Muscle of leg (tissue), 16 donors: ENCODE measurements around the gene CCL1. TPM values are rescaled to one million over a fixed set of nuclear protein-coding genes. Genes with fewer than 3 reads are reported as not detected.

Experiments
- DNase-seq: peaks from one replicate; pipeline ENCODE4 v3.0.0; 2013
- H3K27ac ChIP-seq: one replicate; pipeline ENCODE4 v1.5.1; 2013; ENCODE audit warnings: mild to moderate bottlenecking, low read length, control low read depth
- H3K27me3 ChIP-seq: one replicate; pipeline ENCODE4 v1.6.1; 2013; ENCODE audit warnings: low read length; ENCODE audit not compliant: control insufficient read depth, insufficient read depth
- H3K36me3 ChIP-seq: one replicate; pipeline ENCODE4 v1.6.1; 2013; ENCODE audit warnings: low read length; ENCODE audit not compliant: control insufficient read depth, insufficient read depth
- H3K4me1 ChIP-seq: one replicate; pipeline ENCODE4 v1.6.1; 2013; ENCODE audit warnings: low read length; ENCODE audit not compliant: control insufficient read depth, insufficient read depth
- H3K4me3 ChIP-seq: one replicate; pipeline ENCODE4 v1.5.1; 2013; ENCODE audit warnings: low read length, control low read depth
- H3K9me3 ChIP-seq: replicated peaks from 2 replicates; pipeline ENCODE4 v1.6.1; 2013; ENCODE audit warnings: low read depth, low read length; ENCODE audit not compliant: control insufficient read depth
- WGBS: methylation state at CpG from one replicate; pipeline ENCODE4 v1.1.5; 2013; ENCODE audit warnings: missing lambda C conversion rate; ENCODE audit not compliant: insufficient coverage; 5-methylcytosine and 5-hydroxymethylcytosine counted together
- long read RNA-seq, 11 donors: transcript quantifications; one replicate each; lab custom pipeline, GENCODE V29; 2026
- polyA plus RNA-seq, 8 donors: library from polyadenylated mRNA; unstranded; fragments of 120-200 nt; gene quantifications; one replicate each; pipeline versions ENCODE4 v1.2.1 to v1.2.3, GENCODE V29; 2013; ENCODE audit warnings: inconsistent platforms in 1 of 8, low replicate concordance in 1 of 8; ENCODE audit not compliant: insufficient read length in 8 of 8, insufficient read depth in 1 of 8
- total RNA-seq: library from RNA; stranded (reverse); fragments of 120-200 nt; gene quantifications from one replicate; pipeline ENCODE4 v1.2.4, GENCODE V29; 2013

The CCL1 gene
- total RNA-seq: not detected
- polyA plus RNA-seq: not detected
- long read RNA-seq, donor 1: 0 reads
- long read RNA-seq, donor 2: 0 reads
- long read RNA-seq, donor 3: 0 reads
- long read RNA-seq, donor 4: 0 reads
- long read RNA-seq, donor 5: 0 reads
- long read RNA-seq, donor 6: 0 reads
- long read RNA-seq, donor 7: 0 reads
- long read RNA-seq, donor 8: 0 reads
- long read RNA-seq, donor 9: 0 reads
- long read RNA-seq, donor 10: 0 reads
- long read RNA-seq, donor 11: 0 reads

- peaks cover 4% of the 10 kb centered on the region for H3K4me1 ChIP-seq
- no peak for DNase-seq
- H3K4me3 ChIP-seq: no peak within 1 kb of the TSS
- H3K36me3 ChIP-seq: no peaks in the 10 kb centered on the region
- no peak within 1 kb of the TSS for H3K27ac ChIP-seq
- H3K27me3 ChIP-seq: no peaks in the 10 kb centered on the region
- no peaks in the 10 kb centered on the region for H3K9me3 ChIP-seq
- 50% methylated on average over 3 of the region's 5 CpGs for WGBS
Measured at GRCh38 chr17:34363183-34363661, at the start of gene CCL1. CCL1 (minus strand) TSS chr17:34363233; CDS start chr17:34363161, 72 bp downstream.

GRCh38 chr17:34412534-34412933, 49.5 kb upstream of the CCL1 start:
- peaks cover 11% of the 10 kb centered on the region for H3K27me3 ChIP-seq
- no CpG with 5 or more reads among the region's 7 CpGs for WGBS
- no peaks in the 10 kb centered on the region for H3K36me3 ChIP-seq
- no peaks in the 10 kb centered on the region for H3K4me1 ChIP-seq
- no peaks in the 10 kb centered on the region for H3K9me3 ChIP-seq
- H3K27ac ChIP-seq: no peak overlapping the region
- H3K4me3 ChIP-seq: no peak overlapping the region
- no peak for DNase-seq

GRCh38 chr17:34411646-34412421, 48.8 kb upstream of the CCL1 start:
- H3K36me3 ChIP-seq: no peaks in the 10 kb centered on the region
- H3K4me1 ChIP-seq: no peaks in the 10 kb centered on the region
- peaks cover 10% of the 10 kb centered on the region for H3K27me3 ChIP-seq
- no CpG with 5 or more reads among the region's 5 CpGs for WGBS
- H3K9me3 ChIP-seq: no peaks in the 10 kb centered on the region
- H3K4me3 ChIP-seq: no peak overlapping the region
- H3K27ac ChIP-seq: no peak overlapping the region
- DNase-seq: no peak

- peaks cover under 1% of the 10 kb centered on the region for H3K27me3 ChIP-seq
- no peak overlapping the region for H3K4me3 ChIP-seq
Measured at GRCh38 chr17:34409352-34409751, 46.3 kb upstream of the CCL1 start.

GRCh38 chr17:34408439-34408838, 45.4 kb upstream of the CCL1 start:
- H3K4me3 ChIP-seq: no peak overlapping the region
- DNase-seq: no peak
- H3K27ac ChIP-seq: no peak overlapping the region
- H3K9me3 ChIP-seq: no peaks in the 10 kb centered on the region
- 75% methylated on average over 1 of the region's 1 CpG for WGBS
- no peaks in the 10 kb centered on the region for H3K4me1 ChIP-seq
- H3K36me3 ChIP-seq: no peaks in the 10 kb centered on the region
- no peaks in the 10 kb centered on the region for H3K27me3 ChIP-seq

More at GRCh38 chr17:34409352-34409751, 46.3 kb upstream of the CCL1 start:
- DNase-seq: no peak
- Histone ChIP-seq H3K36me3 (no peaks in the 10 kb centered on the region), H3K27ac (no peak overlapping the region), H3K4me1 (no peaks in the 10 kb centered on the region), H3K9me3 (no peaks in the 10 kb centered on the region)
- WGBS: 94% methylated on average over 3 of the region's 4 CpGs

- 80% methylated on average over 6 of the region's 6 CpGs for WGBS
- H3K4me3 ChIP-seq: no peak overlapping the region
- no peak overlapping the region for H3K27ac ChIP-seq
- H3K9me3 ChIP-seq: no peaks in the 10 kb centered on the region
- H3K36me3 ChIP-seq: no peaks in the 10 kb centered on the region
- DNase-seq: no peak
- H3K4me1 ChIP-seq: no peaks in the 10 kb centered on the region
- no peaks in the 10 kb centered on the region for H3K27me3 ChIP-seq
Measured at GRCh38 chr17:34406226-34406625, 43.2 kb upstream of the CCL1 start.

- H3K27ac ChIP-seq: no peak overlapping the region
- H3K9me3 ChIP-seq: no peaks in the 10 kb centered on the region
- H3K4me3 ChIP-seq: no peak overlapping the region
- H3K36me3 ChIP-seq: no peaks in the 10 kb centered on the region
- no peaks in the 10 kb centered on the region for H3K27me3 ChIP-seq
- no peaks in the 10 kb centered on the region for H3K4me1 ChIP-seq
- DNase-seq: no peak
- no CpG with 5 or more reads among the region's 4 CpGs for WGBS
Measured at GRCh38 chr17:34403006-34403405, 40.0 kb upstream of the CCL1 start.

- no peaks in the 10 kb centered on the region for H3K27me3 ChIP-seq
- DNase-seq: no peak
- no peaks in the 10 kb centered on the region for H3K36me3 ChIP-seq
- H3K9me3 ChIP-seq: no peaks in the 10 kb centered on the region
- no peak overlapping the region for H3K4me3 ChIP-seq
- H3K4me1 ChIP-seq: no peaks in the 10 kb centered on the region
- H3K27ac ChIP-seq: no peak overlapping the region
- 63% methylated on average over 4 of the region's 5 CpGs for WGBS
Measured at GRCh38 chr17:34401165-34401564, 38.1 kb upstream of the CCL1 start.

GRCh38 chr17:34400301-34400931, 37.4 kb upstream of the CCL1 start:
- Histone ChIP-seq H3K4me3 (no peak overlapping the region), H3K36me3 (no peaks in the 10 kb centered on the region), H3K4me1 (no peaks in the 10 kb centered on the region), H3K9me3 (no peaks in the 10 kb centered on the region), H3K27ac (no peak overlapping the region), H3K27me3 (no peaks in the 10 kb centered on the region)
- no peak for DNase-seq
- WGBS: 83% methylated on average over 1 of the region's 10 CpGs

- WGBS: no CpG with 5 or more reads among the region's 1 CpG
- Histone ChIP-seq H3K9me3 (no peaks in the 10 kb centered on the region), H3K4me3 (no peak overlapping the region), H3K27ac (no peak overlapping the region), H3K36me3 (no peaks in the 10 kb centered on the region), H3K27me3 (no peaks in the 10 kb centered on the region), H3K4me1 (no peaks in the 10 kb centered on the region)
- DNase-seq: no peak
Measured at GRCh38 chr17:34399725-34400124, 36.7 kb upstream of the CCL1 start.
